HFF-Myc (cell line): Measurements from ENCODE around the gene RABL2B.

Experiments
- DNase-seq: peaks from one replicate; pipeline ENCODE4 v3.0.0-alpha.2; 2011; ENCODE audit warnings: low read depth; ENCODE audit errors: extremely low read depth
- H3K4me3 ChIP-seq: replicated peaks from 2 replicates; pipeline ENCODE4 v1.5.1; 2011; ENCODE audit warnings: low read depth, mild to moderate bottlenecking, control low read depth, low read length
- TF ChIP-seq, protein P1 (sequence below): IDR thresholded peaks from 2 replicates; pipeline ENCODE4 v1.5.1; 2012; ENCODE audit warnings: mild to moderate bottlenecking, low read depth, low read length, control low read depth; ENCODE audit errors: missing control alignments

Gene RABL2B

DNA sequence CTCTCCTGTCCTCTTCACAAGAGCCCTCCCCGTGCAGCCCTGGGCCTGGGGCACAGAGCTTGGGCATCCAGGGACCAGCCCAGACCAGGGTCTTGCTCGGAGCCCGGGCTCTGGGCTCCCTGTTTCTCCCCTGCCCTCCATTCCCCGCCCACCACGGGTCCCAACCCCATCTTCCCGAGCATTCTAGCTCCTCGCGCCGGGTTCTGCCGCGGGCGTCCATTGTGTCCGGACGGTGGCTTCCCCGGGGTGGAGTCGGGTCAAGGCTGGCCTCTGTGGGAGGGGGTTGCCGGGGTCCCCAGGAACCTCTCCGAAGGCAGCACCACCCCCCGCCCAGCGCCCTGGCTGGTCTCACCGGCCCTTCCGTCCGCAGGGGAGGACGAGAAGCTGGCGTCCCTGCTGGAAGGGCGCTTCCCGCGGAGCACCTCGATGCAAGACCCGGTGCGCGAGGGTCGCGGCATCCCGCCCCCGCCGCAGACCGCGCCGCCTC, 63.6 kb downstream of the RABL2B start:
- DNase-seq = no peak
- TF ChIP-seq, protein P1, sequence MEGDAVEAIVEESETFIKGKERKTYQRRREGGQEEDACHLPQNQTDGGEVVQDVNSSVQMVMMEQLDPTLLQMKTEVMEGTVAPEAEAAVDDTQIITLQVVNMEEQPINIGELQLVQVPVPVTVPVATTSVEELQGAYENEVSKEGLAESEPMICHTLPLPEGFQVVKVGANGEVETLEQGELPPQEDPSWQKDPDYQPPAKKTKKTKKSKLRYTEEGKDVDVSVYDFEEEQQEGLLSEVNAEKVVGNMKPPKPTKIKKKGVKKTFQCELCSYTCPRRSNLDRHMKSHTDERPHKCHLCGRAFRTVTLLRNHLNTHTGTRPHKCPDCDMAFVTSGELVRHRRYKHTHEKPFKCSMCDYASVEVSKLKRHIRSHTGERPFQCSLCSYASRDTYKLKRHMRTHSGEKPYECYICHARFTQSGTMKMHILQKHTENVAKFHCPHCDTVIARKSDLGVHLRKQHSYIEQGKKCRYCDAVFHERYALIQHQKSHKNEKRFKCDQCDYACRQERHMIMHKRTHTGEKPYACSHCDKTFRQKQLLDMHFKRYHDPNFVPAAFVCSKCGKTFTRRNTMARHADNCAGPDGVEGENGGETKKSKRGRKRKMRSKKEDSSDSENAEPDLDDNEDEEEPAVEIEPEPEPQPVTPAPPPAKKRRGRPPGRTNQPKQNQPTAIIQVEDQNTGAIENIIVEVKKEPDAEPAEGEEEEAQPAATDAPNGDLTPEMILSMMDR = no peak
- no peak overlapping the region for H3K4me3 ChIP-seq

DNA sequence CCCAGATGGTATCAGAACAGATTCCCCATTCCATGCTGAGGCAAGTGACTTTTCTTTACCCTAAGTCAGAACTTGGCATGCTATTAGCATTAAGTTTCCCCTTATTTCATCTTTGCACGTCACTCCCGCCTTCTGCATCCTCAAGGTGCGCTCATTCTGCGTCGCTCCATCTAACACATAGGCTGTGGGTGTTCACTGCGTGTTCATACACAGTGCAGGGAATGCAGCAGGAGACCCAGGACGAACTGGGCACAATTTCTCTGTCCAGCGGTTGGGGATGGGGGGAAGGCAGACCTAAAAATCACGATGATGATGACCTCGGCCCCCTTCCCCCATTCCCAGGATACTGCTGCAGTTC, 65.1 kb downstream of the RABL2B start:
- DNase-seq = no peak
- H3K4me3 ChIP-seq = no peak overlapping the region
- TF ChIP-seq, protein P1 = no peak

DNA sequence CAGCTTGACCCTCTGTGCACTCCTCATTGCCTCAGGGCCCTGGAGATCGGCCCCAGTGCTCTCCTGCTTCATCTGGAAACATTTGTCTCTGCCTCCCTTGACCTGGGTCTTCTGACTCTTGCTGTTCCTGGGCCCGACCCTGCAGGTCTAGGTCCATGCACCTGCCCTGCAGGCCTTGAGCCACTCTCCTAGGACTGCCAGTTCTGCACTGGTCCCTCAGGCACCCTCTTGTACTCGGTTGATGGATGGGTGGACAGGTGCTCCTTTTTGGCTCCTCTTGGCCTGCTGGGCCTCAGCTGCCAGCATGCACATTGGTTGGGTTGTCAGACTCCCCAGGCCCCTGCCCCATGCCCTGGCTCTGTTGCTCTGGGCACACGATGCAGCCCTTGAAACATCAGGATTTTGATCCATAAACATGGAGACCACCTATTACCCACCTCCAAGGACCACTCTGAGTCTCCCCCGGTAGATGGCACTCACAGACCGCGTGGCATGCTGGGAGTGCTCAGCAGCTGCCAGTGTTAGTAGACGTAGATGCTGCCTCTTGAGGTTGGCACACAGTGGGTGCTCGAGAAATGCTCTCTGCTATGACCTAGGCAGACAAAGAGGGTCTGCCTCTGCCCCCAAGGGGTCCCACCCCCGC, 65.6 kb downstream of the RABL2B start:
- no peak overlapping the region for H3K4me3 ChIP-seq
- TF ChIP-seq, protein P1 = no peak
- DNase-seq = no peak
